Measurements from ENCODE around the gene CBLB.
"Not testable (repeated sequence)": the region's sequence is repeated elsewhere in the genome, so short reads cannot be mapped to it uniquely, and the experiment has no call there.

The CBLB gene

GRCh38 chr3:105729667-105730066, 139.1 kb downstream of the CBLB start:
- H3K9ac ChIP-seq (ENCODE audit: low read depth, low read length): no peak overlapping the region
- no peak overlapping the region for H3K27ac ChIP-seq (ENCODE audit: low read depth, low read length)
- no peaks in the 10 kb centered on the region for H3K27me3 ChIP-seq (ENCODE audit: control insufficient read depth, insufficient read depth, low read length)
- peaks cover 3% of the 10 kb centered on the region for H3K36me3 ChIP-seq (ENCODE audit: control insufficient read depth, insufficient read depth, low read length)
- no peak overlapping the region for H3K4me3 ChIP-seq (ENCODE audit: low read depth, low read length)
- H3K9me3 ChIP-seq (ENCODE audit: control insufficient read depth, insufficient read depth, low read length): no peaks in the 10 kb centered on the region
- no peaks in the 10 kb centered on the region for H3K4me1 ChIP-seq (ENCODE audit: control insufficient read depth, insufficient read depth, low read length)

GRCh38 chr3:105728771-105729312, 140.0 kb downstream of the CBLB start:
- Histone ChIP-seq H3K36me3 (ENCODE audit: control insufficient read depth, insufficient read depth, low read length) (peaks cover 3% of the 10 kb centered on the region), H3K9ac (ENCODE audit: low read depth, low read length) (no peak overlapping the region), H3K27ac (ENCODE audit: low read depth, low read length) (no peak overlapping the region)

GRCh38 chr3:105727036-105727435, 141.8 kb downstream of the CBLB start:
- H3K4me1 ChIP-seq (ENCODE audit: control insufficient read depth, insufficient read depth, low read length); H3K9me3 ChIP-seq (ENCODE audit: control insufficient read depth, insufficient read depth, low read length); H3K36me3 ChIP-seq (ENCODE audit: control insufficient read depth, insufficient read depth, low read length); H3K27ac ChIP-seq (ENCODE audit: low read depth, low read length); H3K4me3 ChIP-seq (ENCODE audit: low read depth, low read length); H3K27me3 ChIP-seq (ENCODE audit: control insufficient read depth, insufficient read depth, low read length); H3K9ac ChIP-seq (ENCODE audit: low read depth, low read length): not testable (repeated sequence)

More at GRCh38 chr3:105728771-105729312, 140.0 kb downstream of the CBLB start:
- H3K27me3 ChIP-seq (ENCODE audit: control insufficient read depth, insufficient read depth, low read length): no peaks in the 10 kb centered on the region
- H3K9me3 ChIP-seq (ENCODE audit: control insufficient read depth, insufficient read depth, low read length): no peaks in the 10 kb centered on the region
- H3K4me3 ChIP-seq (ENCODE audit: low read depth, low read length): no peak overlapping the region
- no peaks in the 10 kb centered on the region for H3K4me1 ChIP-seq (ENCODE audit: control insufficient read depth, insufficient read depth, low read length)

GRCh38 chr3:105722943-105723556, 145.8 kb downstream of the CBLB start:
- Histone ChIP-seq H3K4me3 (ENCODE audit: low read depth, low read length) (no peak overlapping the region), H3K4me1 (ENCODE audit: control insufficient read depth, insufficient read depth, low read length) (no peaks in the 10 kb centered on the region), H3K9me3 (ENCODE audit: control insufficient read depth, insufficient read depth, low read length) (no peaks in the 10 kb centered on the region), H3K9ac (ENCODE audit: low read depth, low read length) (no peak overlapping the region), H3K27ac (ENCODE audit: low read depth, low read length) (no peak overlapping the region), H3K27me3 (ENCODE audit: control insufficient read depth, insufficient read depth, low read length) (no peaks in the 10 kb centered on the region), H3K36me3 (ENCODE audit: control insufficient read depth, insufficient read depth, low read length) (peaks cover 19% of the 10 kb centered on the region)

- Histone ChIP-seq H3K4me1 (ENCODE audit: control insufficient read depth, insufficient read depth, low read length) (no peaks in the 10 kb centered on the region), H3K27me3 (ENCODE audit: control insufficient read depth, insufficient read depth, low read length) (no peaks in the 10 kb centered on the region), H3K36me3 (ENCODE audit: control insufficient read depth, insufficient read depth, low read length) (peaks cover 27% of the 10 kb centered on the region), H3K27ac (ENCODE audit: low read depth, low read length) (no peak overlapping the region), H3K9ac (ENCODE audit: low read depth, low read length) (no peak overlapping the region), H3K4me3 (ENCODE audit: low read depth, low read length) (no peak overlapping the region), H3K9me3 (ENCODE audit: control insufficient read depth, insufficient read depth, low read length) (no peaks in the 10 kb centered on the region)
These were observed 149.0 kb downstream of the CBLB start for GRCh38 chr3:105719791-105720190.

GRCh38 chr3:105715372-105715771, 153.4 kb downstream of the CBLB start:
- no peaks in the 10 kb centered on the region for H3K9me3 ChIP-seq (ENCODE audit: control insufficient read depth, insufficient read depth, low read length)
- H3K27ac ChIP-seq (ENCODE audit: low read depth, low read length): no peak overlapping the region
- H3K4me3 ChIP-seq (ENCODE audit: low read depth, low read length): no peak overlapping the region
- no peaks in the 10 kb centered on the region for H3K4me1 ChIP-seq (ENCODE audit: control insufficient read depth, insufficient read depth, low read length)
- peaks cover 27% of the 10 kb centered on the region for H3K36me3 ChIP-seq (ENCODE audit: control insufficient read depth, insufficient read depth, low read length)
- H3K27me3 ChIP-seq (ENCODE audit: control insufficient read depth, insufficient read depth, low read length): no peaks in the 10 kb centered on the region
- H3K9ac ChIP-seq (ENCODE audit: low read depth, low read length): no peak overlapping the region

GRCh38 chr3:105714453-105714852, 154.4 kb downstream of the CBLB start:
- no peak overlapping the region for H3K4me3 ChIP-seq (ENCODE audit: low read depth, low read length)
- no peak overlapping the region for H3K27ac ChIP-seq (ENCODE audit: low read depth, low read length)
- no peak overlapping the region for H3K9ac ChIP-seq (ENCODE audit: low read depth, low read length)
- no peaks in the 10 kb centered on the region for H3K4me1 ChIP-seq (ENCODE audit: control insufficient read depth, insufficient read depth, low read length)
- H3K36me3 ChIP-seq (ENCODE audit: control insufficient read depth, insufficient read depth, low read length): peaks cover 21% of the 10 kb centered on the region
- no peaks in the 10 kb centered on the region for H3K27me3 ChIP-seq (ENCODE audit: control insufficient read depth, insufficient read depth, low read length)
- H3K9me3 ChIP-seq (ENCODE audit: control insufficient read depth, insufficient read depth, low read length): no peaks in the 10 kb centered on the region

- no peak overlapping the region for H3K27ac ChIP-seq (ENCODE audit: low read depth, low read length)
- H3K9ac ChIP-seq (ENCODE audit: low read depth, low read length): no peak overlapping the region
- H3K36me3 ChIP-seq (ENCODE audit: control insufficient read depth, insufficient read depth, low read length): no peaks in the 10 kb centered on the region; the same call in 1 of the 2 replicates
These were observed 159.8 kb downstream of the CBLB start for GRCh38 chr3:105708980-105709379.

GRCh38 chr3:105707009-105707408, 161.8 kb downstream of the CBLB start:
- no peaks in the 10 kb centered on the region for H3K4me1 ChIP-seq (ENCODE audit: control insufficient read depth, insufficient read depth, low read length)
- no peak overlapping the region for H3K4me3 ChIP-seq (ENCODE audit: low read depth, low read length)
- no peak overlapping the region for H3K9ac ChIP-seq (ENCODE audit: low read depth, low read length)
- no peak overlapping the region for H3K27ac ChIP-seq (ENCODE audit: low read depth, low read length)
- H3K27me3 ChIP-seq (ENCODE audit: control insufficient read depth, insufficient read depth, low read length): no peaks in the 10 kb centered on the region
- no peaks in the 10 kb centered on the region for H3K9me3 ChIP-seq (ENCODE audit: control insufficient read depth, insufficient read depth, low read length)
- peaks cover 7% of the 10 kb centered on the region for H3K36me3 ChIP-seq (ENCODE audit: control insufficient read depth, insufficient read depth, low read length)

More at GRCh38 chr3:105708980-105709379, 159.8 kb downstream of the CBLB start:
- no peak overlapping the region for H3K4me3 ChIP-seq (ENCODE audit: low read depth, low read length)
- no peaks in the 10 kb centered on the region for H3K27me3 ChIP-seq (ENCODE audit: control insufficient read depth, insufficient read depth, low read length)
- H3K9me3 ChIP-seq (ENCODE audit: control insufficient read depth, insufficient read depth, low read length): no peaks in the 10 kb centered on the region
- no peaks in the 10 kb centered on the region for H3K4me1 ChIP-seq (ENCODE audit: control insufficient read depth, insufficient read depth, low read length)

- Histone ChIP-seq H3K9me3 (ENCODE audit: control insufficient read depth, insufficient read depth, low read length) (no peaks in the 10 kb centered on the region), H3K9ac (ENCODE audit: low read depth, low read length) (no peak overlapping the region), H3K4me3 (ENCODE audit: low read depth, low read length) (no peak overlapping the region), H3K27me3 (ENCODE audit: control insufficient read depth, insufficient read depth, low read length) (no peaks in the 10 kb centered on the region), H3K27ac (ENCODE audit: low read depth, low read length) (no peak overlapping the region), H3K36me3 (ENCODE audit: control insufficient read depth, insufficient read depth, low read length) (peaks cover 19% of the 10 kb centered on the region), H3K4me1 (ENCODE audit: control insufficient read depth, insufficient read depth, low read length) (no peaks in the 10 kb centered on the region)
These were observed 163.9 kb downstream of the CBLB start for GRCh38 chr3:105704726-105705410.

GRCh38 chr3:105700575-105700974, 168.2 kb downstream of the CBLB start:
- Histone ChIP-seq H3K9ac (ENCODE audit: low read depth, low read length) (no peak overlapping the region), H3K36me3 (ENCODE audit: control insufficient read depth, insufficient read depth, low read length) (peaks cover 22% of the 10 kb centered on the region), H3K4me1 (ENCODE audit: control insufficient read depth, insufficient read depth, low read length) (no peaks in the 10 kb centered on the region), H3K4me3 (ENCODE audit: low read depth, low read length) (no peak overlapping the region), H3K9me3 (ENCODE audit: control insufficient read depth, insufficient read depth, low read length) (no peaks in the 10 kb centered on the region), H3K27ac (ENCODE audit: low read depth, low read length) (no peak overlapping the region), H3K27me3 (ENCODE audit: control insufficient read depth, insufficient read depth, low read length) (no peaks in the 10 kb centered on the region)

Measured in HUES48 (cell line).